T-cell (primary cell): ENCODE measurements around the gene CDH4. TPM values are rescaled to one million over a fixed set of nuclear protein-coding genes. Genes with fewer than 3 reads are reported as not detected.
"Not testable (repeated sequence)": the region's sequence is repeated elsewhere in the genome, so short reads cannot be mapped to it uniquely, and the experiment has no call there.

Experiments used
- ATAC-seq, 4 experiments: fragments of 200-7000 bp in 3 of 4; fragments of 150-1000 bp in 1 of 4; cut with Tn5 transposase; replicated peaks in 1 of 4; 1 replicate in 3 of 4; 2 replicates in 1 of 4; pipeline ENCODE4 v1.10.0; 2021; ENCODE audit warnings: moderate library complexity in 3 of 4, mild to moderate bottlenecking in 2 of 4, moderate number of reproducible peaks in 1 of 4
- CTCF ChIA-PET, 2 donors: fragments of 300-600 bp; sonication (Branson Sonifier 250); formaldehyde crosslinking; loops; one replicate each; lab custom pipeline; 2022; ENCODE audit warnings: antibody characterized with exemption in 2 of 2; lab: Charles Lee
- POLR2A ChIA-PET, 2 donors: fragments of 300-600 bp; sonication (Branson Sonifier 250); formaldehyde crosslinking; loops; one replicate each; lab custom pipeline; 2022; ENCODE audit warnings: antibody characterized with exemption in 2 of 2; lab: Charles Lee
- DNase-seq, 35 experiments: peaks; one replicate each; pipeline versions ENCODE4 v3.0.0 to v3.0.0-alpha.2; 2013 to 2023
- H3K27ac ChIP-seq: one replicate; pipeline ENCODE4 v1.5.1; 2013; ENCODE audit warnings: low read length
- H3K27me3 ChIP-seq, 2 experiments: replicated peaks in 1 of 2; 1 replicate in 1 of 2; 2 replicates in 1 of 2; pipeline versions ENCODE4 v1.6.1 to v1.7.0; 2013; ENCODE audit warnings: low read length in 1 of 2, mixed read lengths in 1 of 2; ENCODE audit not compliant: control insufficient read depth in 2 of 2, insufficient read depth in 2 of 2; ENCODE audit errors: extremely low read depth in 1 of 2
- H3K36me3 ChIP-seq, 2 donors: 1 replicate in 1 of 2; 2 replicates in 1 of 2; pipeline versions ENCODE4 v1.6.1 to v1.7.0; 2013; ENCODE audit warnings: low read length in 1 of 2; ENCODE audit not compliant: control insufficient read depth in 2 of 2, insufficient read depth in 1 of 2; ENCODE audit errors: extremely low read depth in 1 of 2
- H3K4me1 ChIP-seq, 2 experiments: 1 replicate in 1 of 2; 2 replicates in 1 of 2; pipeline versions ENCODE4 v1.6.1 to v1.7.0; 2013; ENCODE audit warnings: low read length in 2 of 2, mixed read lengths in 1 of 2; ENCODE audit not compliant: insufficient read depth in 2 of 2, control insufficient read depth in 1 of 2; ENCODE audit errors: extremely low read depth in 1 of 2
- H3K4me3 ChIP-seq, 2 donors: 1 replicate in 1 of 2; 2 replicates in 1 of 2; pipeline versions ENCODE4 v1.5.1 to v1.7.0; 2013; ENCODE audit warnings: mild to moderate bottlenecking in 2 of 2, low read length in 1 of 2, moderate library complexity in 1 of 2; ENCODE audit not compliant: control insufficient read depth in 1 of 2; ENCODE audit errors: extremely low read depth in 1 of 2
- H3K9me3 ChIP-seq: 2 replicates; pipeline ENCODE4 v1.7.0; 2013
- H3K27ac Mint-ChIP-seq, 2 donors: one replicate each; pipeline ENCODE4 v1.8.0; 2020 to 2021; ENCODE audit warnings: mild to moderate bottlenecking in 2 of 2, mixed read lengths in 2 of 2
- H3K27me3 Mint-ChIP-seq, 2 donors: one replicate each; pipeline ENCODE4 v1.8.0; 2021 to 2022; ENCODE audit warnings: mixed read lengths in 2 of 2
- H3K36me3 Mint-ChIP-seq: one replicate; pipeline ENCODE4 v1.8.0; 2021; ENCODE audit warnings: mixed read lengths
- H3K4me1 Mint-ChIP-seq, 3 donors: one replicate each; pipeline ENCODE4 v1.8.0; 2020 to 2022; ENCODE audit warnings: mixed read lengths in 3 of 3, mild to moderate bottlenecking in 1 of 3
- H3K4me3 Mint-ChIP-seq, 3 donors: one replicate each; pipeline ENCODE4 v1.8.0; 2020 to 2022; ENCODE audit warnings: mild to moderate bottlenecking in 3 of 3, mixed read lengths in 3 of 3, moderate library complexity in 3 of 3
- H3K9me3 Mint-ChIP-seq, 3 donors: one replicate each; pipeline ENCODE4 v1.8.0; 2020 to 2022; ENCODE audit warnings: mixed read lengths in 3 of 3
- WGBS: methylation state at CpG from one replicate; pipeline ENCODE4 v1.1.5; 2013; ENCODE audit warnings: missing lambda C conversion rate; ENCODE audit not compliant: insufficient coverage; 5-methylcytosine and 5-hydroxymethylcytosine counted together
- total RNA-seq, 35 experiments: library from RNA in 6 of 35; stranded (reverse) in 6 of 35; fragments of 120-200 nt in 1 of 35; gene quantifications; one replicate each; pipeline versions ENCODE4 v1.2.1 to v1.2.4 and lab custom pipeline; 2013 to 2026

The CDH4 gene
- total RNA-seq, 5 donors from 2014 or later (not counting 1 experiment from before 2014, with no cell fraction given), result 0.06 to 0.64 (median 0.14) TPM

GRCh38 chr20:61948056-61948455 is 696.0 kb downstream of the CDH4 start:
- H3K9me3 Mint-ChIP-seq, H3K4me3 ChIP-seq, H3K27me3 Mint-ChIP-seq, H3K36me3 Mint-ChIP-seq, H3K27ac ChIP-seq, H3K4me1 ChIP-seq, H3K36me3 ChIP-seq, CTCF ChIA-PET, POLR2A ChIA-PET, DNase-seq, H3K4me1 Mint-ChIP-seq, H3K27ac Mint-ChIP-seq, H3K9me3 ChIP-seq, ATAC-seq, H3K4me3 Mint-ChIP-seq: not testable (repeated sequence)
- 85% methylated on average over 19 of the region's 28 CpGs for WGBS
- peaks cover 0 to 18% of the 10 kb centered on the region in 2 experiments for H3K27me3 ChIP-seq

GRCh38 chr20:61948586-61949362 is 696.7 kb downstream of the CDH4 start:
- Histone ChIP-seq H3K36me3 (no peaks in the 10 kb centered on the region), H3K27ac (no peak overlapping the region), H3K27me3 (peaks cover 0 to 24% of the 10 kb centered on the region in 2 experiments), H3K4me3 (no peak overlapping the region), H3K9me3 (no peaks in the 10 kb centered on the region), H3K4me1 (no peaks in the 10 kb centered on the region)
- POLR2A ChIA-PET, result no interaction called here
- no peak overlapping the region for H3K27ac Mint-ChIP-seq
- H3K9me3 Mint-ChIP-seq, result no peaks in the 10 kb centered on the region
- H3K4me3 Mint-ChIP-seq, result no peak overlapping the region
- WGBS, result 94% methylated on average over 20 of the region's 22 CpGs
- DNase-seq (no peak), ATAC-seq (no peak)
- CTCF ChIA-PET, result no interaction called here
- H3K27me3 Mint-ChIP-seq, result peaks cover 4 to 7% of the 10 kb centered on the region in 2 donors
- no peaks in the 10 kb centered on the region for H3K36me3 Mint-ChIP-seq
- no peaks in the 10 kb centered on the region for H3K4me1 Mint-ChIP-seq

- no peak overlapping the region for H3K4me3 Mint-ChIP-seq
These were observed 697.3 kb downstream of the CDH4 start for GRCh38 chr20:61949363-61949713.

GRCh38 chr20:61949714-61950640 is 697.9 kb downstream of the CDH4 start:
- peaks cover 0 to 32% of the 10 kb centered on the region in 2 experiments for H3K27me3 ChIP-seq
- no peak for ATAC-seq

More at GRCh38 chr20:61949363-61949713, 697.3 kb downstream of the CDH4 start:
- ATAC-seq, result no peak
- peaks cover 5 to 8% of the 10 kb centered on the region in 2 donors for H3K27me3 Mint-ChIP-seq
- ChIA-PET CTCF (no interaction called here), POLR2A (no interaction called here)
- no peak overlapping the region for H3K27ac Mint-ChIP-seq
- no peaks in the 10 kb centered on the region for H3K9me3 ChIP-seq
- H3K36me3 Mint-ChIP-seq, result no peaks in the 10 kb centered on the region
- no peak for DNase-seq
- no peaks in the 10 kb centered on the region for H3K36me3 ChIP-seq
- no peaks in the 10 kb centered on the region for H3K4me1 ChIP-seq
- H3K9me3 Mint-ChIP-seq, result no peaks in the 10 kb centered on the region
- no peaks in the 10 kb centered on the region for H3K4me1 Mint-ChIP-seq
- 97% methylated on average over 5 of the region's 7 CpGs for WGBS
- H3K27me3 ChIP-seq, result peaks cover 0 to 28% of the 10 kb centered on the region in 2 experiments
- H3K27ac ChIP-seq, result no peak overlapping the region
- H3K4me3 ChIP-seq, result no peak overlapping the region

GRCh38 chr20:61950641-61951071 is 698.6 kb downstream of the CDH4 start:
- no peaks in the 10 kb centered on the region for H3K36me3 ChIP-seq
- no peak overlapping the region for H3K27ac ChIP-seq
- no peak for ATAC-seq
- ChIA-PET CTCF (no interaction called here), POLR2A (no interaction called here)
- Mint-ChIP-seq H3K36me3 (no peaks in the 10 kb centered on the region), H3K4me1 (no peaks in the 10 kb centered on the region), H3K9me3 (no peaks in the 10 kb centered on the region), H3K27me3 (peaks cover 16 to 17% of the 10 kb centered on the region in 2 donors), H3K4me3 (no peak overlapping the region), H3K27ac (no peak overlapping the region)
- no peaks in the 10 kb centered on the region for H3K9me3 ChIP-seq
- WGBS, result 47% methylated on average over 6 of the region's 7 CpGs
- no peaks in the 10 kb centered on the region for H3K4me1 ChIP-seq
- H3K27me3 ChIP-seq, result peaks cover 0 to 32% of the 10 kb centered on the region in 2 experiments
- DNase-seq, result no peak
- no peak overlapping the region for H3K4me3 ChIP-seq

More at GRCh38 chr20:61949714-61950640, 697.9 kb downstream of the CDH4 start:
- DNase-seq, result no peak
- Histone ChIP-seq H3K36me3 (no peaks in the 10 kb centered on the region), H3K9me3 (no peaks in the 10 kb centered on the region), H3K4me3 (no peak overlapping the region), H3K27ac (no peak overlapping the region), H3K4me1 (no peaks in the 10 kb centered on the region)
- H3K27me3 Mint-ChIP-seq, result peaks cover 11 to 15% of the 10 kb centered on the region in 2 donors
- no peak overlapping the region for H3K4me3 Mint-ChIP-seq
- no peaks in the 10 kb centered on the region for H3K4me1 Mint-ChIP-seq
- no peaks in the 10 kb centered on the region for H3K9me3 Mint-ChIP-seq
- 78% methylated on average over 17 of the region's 21 CpGs for WGBS
- H3K36me3 Mint-ChIP-seq, result no peaks in the 10 kb centered on the region
- CTCF ChIA-PET, result no interaction called here
- no peak overlapping the region for H3K27ac Mint-ChIP-seq
- POLR2A ChIA-PET, result no interaction called here

- 24% methylated on average over 15 of the region's 22 CpGs for WGBS
These were observed 699.9 kb downstream of the CDH4 start for GRCh38 chr20:61951695-61952533.

More at GRCh38 chr20:61951695-61952533, 699.9 kb downstream of the CDH4 start:
- Mint-ChIP-seq H3K4me3 (no peak overlapping the region), H3K36me3 (no peaks in the 10 kb centered on the region), H3K27me3 (peaks cover 16 to 17% of the 10 kb centered on the region in 2 donors), H3K9me3 (no peaks in the 10 kb centered on the region), H3K27ac (no peak overlapping the region), H3K4me1 (no peaks in the 10 kb centered on the region)
- no peaks in the 10 kb centered on the region for H3K4me1 ChIP-seq
- H3K36me3 ChIP-seq, result no peaks in the 10 kb centered on the region
- ATAC-seq, result no peak
- no peaks in the 10 kb centered on the region for H3K9me3 ChIP-seq
- H3K27ac ChIP-seq, result no peak overlapping the region
- CTCF ChIA-PET, result no interaction called here
- H3K4me3 ChIP-seq, result no peak overlapping the region
- no peak for DNase-seq
- POLR2A ChIA-PET, result no interaction called here
- peaks cover 0 to 32% of the 10 kb centered on the region in 2 experiments for H3K27me3 ChIP-seq
